DMS 273 (cell line): Measurements from ENCODE around the gene CDK10.

Source experiments
- DNase-seq: peaks from one replicate; lab custom pipeline; 2025; ENCODE audit not compliant: unreplicated experiment; lab: John Stamatoyannopoulos, UW

Gene CDK10

DNA sequence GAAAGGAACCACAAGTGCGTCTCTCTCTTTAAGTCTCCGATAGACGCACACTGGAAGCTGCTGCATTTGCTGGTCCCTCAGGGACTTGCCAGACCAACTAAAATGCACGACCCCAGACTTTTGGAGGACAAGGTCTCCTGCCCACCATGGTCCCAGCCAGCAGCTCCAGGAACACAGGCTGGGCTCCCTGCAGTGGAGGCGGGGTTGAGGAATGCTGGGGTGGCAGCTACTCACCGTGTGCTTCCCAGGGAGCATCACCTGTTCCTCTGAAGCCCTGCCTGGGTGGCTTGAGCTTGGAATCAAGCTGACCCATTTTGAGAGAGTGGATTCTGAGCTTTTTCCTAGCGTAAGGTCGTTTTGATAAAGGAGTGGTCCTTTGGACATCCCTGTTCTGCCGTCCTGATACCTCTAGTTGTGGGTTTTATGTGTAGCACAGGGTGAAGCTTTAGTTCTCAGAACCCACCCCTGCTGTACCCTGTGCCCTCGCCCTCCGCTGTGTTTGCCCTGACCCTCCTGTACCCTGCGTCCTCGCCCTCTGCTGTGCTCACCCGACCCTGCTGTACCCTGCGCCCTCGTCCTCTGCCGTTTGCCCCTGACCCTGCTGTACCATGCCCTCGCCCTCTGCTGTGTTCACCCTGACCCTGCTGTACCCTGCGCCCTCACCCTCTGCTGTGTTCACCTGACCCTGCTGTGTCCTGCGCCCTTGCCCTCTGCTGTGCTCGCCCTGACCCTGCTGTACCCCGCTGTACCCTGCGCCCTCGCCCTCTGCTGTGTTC is 45.8 kb downstream of the CDK10 start:
- no peak for DNase-seq

DNA sequence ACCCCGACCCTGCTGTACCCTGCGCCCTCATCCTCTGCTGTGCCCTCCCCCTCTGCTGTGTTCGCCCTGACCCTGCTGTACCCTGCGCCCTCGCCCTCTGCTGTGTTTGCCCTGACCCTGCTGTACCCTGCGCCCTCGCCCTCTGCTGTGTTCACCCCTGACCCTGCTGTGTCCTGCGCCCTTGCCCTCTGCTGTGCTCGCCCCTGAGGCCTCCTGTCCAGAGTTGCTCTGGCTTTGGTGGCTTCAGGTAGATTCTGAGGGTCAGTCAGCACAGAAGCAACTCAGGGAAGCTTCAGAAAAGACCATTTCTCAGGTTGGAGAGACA is 46.4 kb downstream of the CDK10 start:
- DNase-seq = no peak

DNA sequence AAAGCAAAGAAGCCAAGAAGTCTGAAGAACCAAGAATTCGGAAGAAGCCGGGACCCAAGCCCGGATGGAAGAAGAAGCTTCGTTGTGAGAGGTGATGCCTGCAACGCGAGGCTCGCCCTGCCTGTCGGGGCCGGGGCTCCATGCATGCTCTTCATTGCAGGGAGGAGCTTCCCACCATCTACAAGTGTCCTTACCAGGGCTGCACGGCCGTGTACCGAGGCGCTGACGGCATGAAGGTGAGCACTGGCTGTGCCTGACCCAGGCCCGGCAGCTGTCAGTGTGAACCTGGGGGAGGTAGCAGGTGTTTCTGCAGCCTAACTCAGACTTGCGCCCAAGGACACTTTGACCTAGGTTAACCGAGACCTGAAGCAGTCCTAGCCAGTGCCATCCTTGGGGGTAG is 46.8 kb downstream of the CDK10 start:
- no peak for DNase-seq

DNA sequence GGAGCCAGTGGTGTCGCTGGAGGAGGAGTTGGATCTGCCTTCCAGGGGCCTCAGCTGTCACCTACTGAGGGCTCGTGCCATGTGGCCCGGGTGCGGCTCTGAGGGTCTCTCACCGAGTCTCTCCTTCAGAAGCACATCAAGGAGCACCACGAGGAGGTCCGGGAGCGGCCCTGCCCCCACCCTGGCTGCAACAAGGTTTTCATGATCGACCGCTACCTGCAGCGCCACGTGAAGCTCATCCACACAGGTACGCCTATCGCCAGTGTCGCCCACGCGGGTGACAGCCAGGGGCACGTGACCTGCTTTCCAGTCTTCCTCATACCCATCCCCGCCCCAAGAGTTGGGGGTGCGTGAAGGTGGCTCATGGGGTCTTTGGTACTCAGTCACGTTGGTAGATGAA is 47.3 kb downstream of the CDK10 start:
- no peak for DNase-seq

DNA sequence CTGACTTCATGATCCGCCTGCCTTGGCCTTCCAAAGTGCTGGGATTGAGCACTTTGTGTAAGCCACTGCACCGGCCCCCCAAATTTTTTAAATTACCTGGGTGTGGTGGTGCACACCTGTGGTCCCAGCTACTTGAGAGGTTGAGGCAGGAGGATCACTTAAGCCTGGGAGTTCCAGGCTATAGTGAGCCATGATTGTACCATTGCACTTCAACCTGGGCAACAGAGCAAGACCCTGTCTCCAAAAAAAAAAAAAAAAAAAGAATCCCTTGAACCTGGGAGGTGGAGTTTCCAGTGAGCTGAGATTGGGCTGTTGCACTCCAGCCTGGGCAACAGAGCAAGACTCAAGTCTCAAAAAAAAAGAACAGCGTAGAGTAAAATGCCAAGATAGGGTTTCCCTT is 50.1 kb downstream of the CDK10 start:
- DNase-seq = no peak

DNA sequence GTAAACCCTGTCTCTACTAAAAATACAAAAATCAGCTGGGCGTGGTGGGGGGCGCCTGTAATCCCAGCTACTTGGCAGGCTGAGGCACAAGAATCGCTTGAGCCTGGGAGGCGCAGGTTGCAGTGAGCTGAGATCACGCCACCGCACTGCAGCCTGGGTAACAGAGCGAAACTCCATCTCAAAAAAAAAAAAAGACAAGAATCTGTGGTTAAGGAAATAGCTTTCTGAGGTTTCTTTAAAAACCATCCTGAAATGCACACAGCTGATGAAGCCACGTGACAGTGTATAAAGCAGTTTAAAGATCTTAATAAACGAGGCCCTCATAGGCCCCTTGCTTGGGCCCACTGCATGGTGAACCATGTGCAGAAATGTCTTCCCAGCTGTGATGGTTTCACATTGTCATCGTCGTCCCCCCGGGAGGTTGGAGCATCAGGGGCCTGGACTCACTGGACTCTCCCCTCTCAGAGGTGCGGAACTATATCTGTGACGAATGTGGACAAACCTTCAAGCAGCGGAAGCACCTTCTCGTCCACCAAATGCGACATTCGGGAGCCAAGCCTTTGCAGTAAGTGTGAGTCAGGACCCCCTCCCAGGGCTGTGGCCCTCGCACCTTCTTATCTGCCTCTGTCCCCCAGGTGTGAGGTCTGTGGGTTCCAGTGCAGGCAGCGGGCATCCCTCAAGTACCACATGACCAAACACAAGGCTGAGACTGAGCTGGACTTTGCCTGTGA is 51.0 kb downstream of the CDK10 start:
- no peak for DNase-seq

DNA sequence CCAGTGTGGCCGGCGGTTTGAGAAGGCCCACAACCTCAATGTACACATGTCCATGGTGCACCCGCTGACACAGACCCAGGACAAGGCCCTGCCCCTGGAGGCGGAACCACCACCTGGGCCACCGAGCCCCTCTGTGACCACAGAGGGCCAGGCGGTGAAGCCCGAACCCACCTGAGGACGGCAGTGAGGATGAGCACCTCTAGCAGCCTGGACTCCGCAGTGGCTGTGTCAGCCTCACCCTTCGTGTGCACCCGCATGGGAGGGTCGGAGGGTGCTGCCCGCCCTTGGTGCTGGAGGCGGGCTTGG is 51.5 kb downstream of the CDK10 start:
- no peak for DNase-seq

DNA sequence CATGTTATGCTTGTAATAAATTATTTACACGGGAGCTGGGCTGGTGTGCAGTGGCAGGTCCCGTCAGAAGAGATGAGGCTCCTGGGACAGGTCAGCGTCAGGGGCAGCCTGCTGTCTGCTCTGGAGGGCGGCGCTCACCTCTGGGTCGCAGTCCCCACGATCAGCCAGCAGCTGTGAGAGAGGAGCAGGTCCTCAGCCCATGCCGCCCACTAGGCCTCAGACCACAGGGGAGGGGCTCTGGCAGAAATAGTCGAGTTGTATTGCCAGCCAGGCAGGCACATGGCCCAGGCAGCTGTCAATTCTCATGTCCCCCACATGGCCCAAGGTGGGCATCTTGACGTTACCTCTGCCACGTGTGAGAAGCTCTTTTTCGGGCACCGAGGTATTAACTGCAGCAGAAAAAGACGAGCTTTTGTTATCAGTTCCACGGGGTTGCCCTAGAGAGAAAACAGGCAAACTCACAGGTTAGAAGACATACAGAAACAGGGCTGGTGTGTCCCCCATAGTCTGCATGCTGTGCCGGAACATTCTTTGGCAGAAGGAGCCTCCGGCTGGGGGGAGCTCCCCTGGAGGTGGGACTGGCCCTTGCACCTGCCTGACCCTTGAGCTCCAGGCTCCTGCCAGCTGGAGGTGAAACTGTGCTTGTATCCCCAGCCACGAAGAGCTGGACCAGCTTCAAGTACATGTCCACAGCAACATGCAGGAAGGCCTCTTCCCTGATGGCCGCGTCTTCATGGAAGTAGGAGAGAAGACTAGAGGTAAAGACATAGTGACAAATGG is 52.2 kb downstream of the CDK10 start:
- no peak for DNase-seq

DNA sequence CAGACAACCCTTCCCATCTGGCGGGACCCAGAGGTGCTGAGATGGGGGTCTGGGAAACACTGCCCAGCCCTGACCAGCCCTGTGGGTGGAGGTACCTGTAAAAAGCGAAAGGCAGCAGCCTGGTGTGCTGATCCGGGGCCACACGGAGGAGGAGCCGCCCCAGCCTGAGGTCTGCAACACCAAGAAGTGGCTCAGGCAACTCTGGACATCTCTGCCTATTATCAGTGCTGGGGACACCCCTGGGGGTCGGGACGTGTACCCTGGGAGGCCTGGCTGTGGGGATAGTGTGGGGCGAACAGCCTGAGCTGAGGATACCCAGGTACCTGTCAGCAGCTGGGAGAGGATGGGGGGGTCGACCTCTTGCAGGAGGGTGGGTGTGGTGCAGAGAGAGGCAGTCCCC is 52.9 kb downstream of the CDK10 start:
- DNase-seq = no peak

DNA sequence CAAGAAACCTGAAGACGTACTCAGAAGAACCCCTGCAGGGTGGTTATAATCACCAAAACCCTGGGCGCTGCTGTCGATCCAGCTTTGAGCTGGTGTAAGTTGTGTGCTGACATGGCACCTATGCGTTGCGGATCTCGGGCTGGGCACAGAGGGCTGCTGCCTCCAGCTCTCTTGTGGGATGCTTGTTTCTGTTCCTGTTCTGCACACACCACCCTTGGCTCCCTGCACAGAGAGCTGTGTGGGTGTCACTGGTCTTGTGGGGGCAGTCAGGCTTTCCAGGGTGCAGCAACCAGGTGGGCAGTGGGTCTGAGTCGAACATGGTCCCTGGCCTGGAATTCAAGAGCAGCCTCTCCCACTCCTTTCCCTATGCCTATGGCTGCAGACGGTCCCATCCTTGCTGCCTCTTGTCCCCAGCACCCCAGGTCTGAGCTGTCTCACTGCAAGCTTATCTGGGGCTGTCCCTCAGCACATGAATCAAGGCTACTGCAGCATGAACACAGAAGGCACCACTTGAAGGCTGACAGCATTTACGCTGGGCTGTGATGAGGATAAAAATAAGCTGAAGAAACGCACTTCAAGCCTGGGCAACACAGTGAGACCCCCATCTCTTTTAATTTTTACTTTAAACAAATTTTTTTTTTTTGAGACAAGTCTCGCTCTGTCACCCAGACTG is 55.0 kb downstream of the CDK10 start:
- no peak for DNase-seq

DNA sequence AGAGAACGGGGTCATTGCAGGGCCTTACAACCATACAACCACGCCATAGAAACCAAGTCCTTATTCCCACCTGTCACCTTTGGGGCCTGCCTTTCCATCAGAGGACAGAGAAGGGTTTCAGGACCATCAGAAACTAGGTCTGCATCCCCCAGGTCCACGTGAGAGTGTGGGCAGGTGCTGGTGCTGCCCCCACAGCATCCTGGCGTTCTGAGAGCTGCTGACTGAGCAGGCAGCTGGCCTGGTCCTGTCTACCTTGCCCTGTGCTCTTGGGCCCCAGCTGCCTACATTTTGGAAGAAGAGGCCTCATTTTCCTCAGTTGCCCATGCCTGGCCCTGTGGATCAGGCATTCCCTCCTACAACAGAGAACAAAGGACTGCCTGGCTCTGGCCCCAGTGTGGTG is 56.5 kb downstream of the CDK10 start:
- DNase-seq = no peak

DNA sequence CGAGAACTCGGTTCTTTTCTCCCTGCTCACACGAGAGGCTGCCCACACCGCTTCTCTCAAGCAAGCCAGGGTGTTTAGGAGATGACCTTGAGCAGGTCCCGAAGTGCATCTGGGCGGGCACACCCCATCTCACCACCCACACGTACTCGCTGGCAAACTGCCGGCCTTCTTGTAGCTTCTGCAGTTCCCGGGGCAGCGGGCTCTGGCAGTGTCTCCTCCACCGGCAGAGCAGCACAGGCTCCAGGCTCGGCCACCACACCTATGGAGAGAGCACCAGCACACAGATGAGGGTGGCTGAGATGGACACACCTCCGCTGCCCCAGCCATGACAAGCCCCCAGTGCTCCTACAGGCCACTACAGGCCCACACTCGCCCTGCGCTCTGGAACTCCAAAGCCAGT is 58.3 kb downstream of the CDK10 start:
- DNase-seq = no peak
